NOMO-1 (cell line): ENCODE measurements around the gene DHX34.
"Not testable (repeated sequence)": the region's sequence is repeated elsewhere in the genome, so short reads cannot be mapped to it uniquely, and the experiment has no call there.

ENCODE experiments used
- DNase-seq, 2 experiments: peaks; one replicate each; lab custom pipeline; 2025; ENCODE audit not compliant: unreplicated experiment in 2 of 2; lab: John Stamatoyannopoulos, UW

The DHX34 gene

GRCh38 chr19:47388721-47389120 lies 39.6 kb downstream of the DHX34 start:
- DNase-seq: peak in 1 of 2 experiments; percentile 68

DNA sequence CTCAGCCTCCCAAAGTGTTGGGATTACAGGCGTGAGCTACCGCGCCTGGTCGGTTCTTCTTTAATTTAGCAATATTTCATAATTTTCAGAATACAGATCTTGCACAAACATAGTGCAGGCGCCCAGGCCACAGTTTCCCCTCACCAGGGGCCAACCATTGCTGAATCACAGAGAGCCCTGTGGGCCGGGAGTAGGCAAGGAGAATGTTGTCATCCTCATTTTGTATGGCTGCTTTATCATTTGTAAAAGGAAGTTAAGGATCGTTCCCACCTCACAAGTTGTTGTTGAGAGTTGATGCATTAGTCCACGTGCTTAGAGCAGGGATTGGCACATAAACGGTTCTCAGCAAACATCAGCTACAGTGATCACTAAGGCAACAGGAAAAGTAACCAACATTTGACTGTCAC lies 40.0 kb downstream of the DHX34 start:
- DNase-seq: peak; percentile 97 to 98

DNA sequence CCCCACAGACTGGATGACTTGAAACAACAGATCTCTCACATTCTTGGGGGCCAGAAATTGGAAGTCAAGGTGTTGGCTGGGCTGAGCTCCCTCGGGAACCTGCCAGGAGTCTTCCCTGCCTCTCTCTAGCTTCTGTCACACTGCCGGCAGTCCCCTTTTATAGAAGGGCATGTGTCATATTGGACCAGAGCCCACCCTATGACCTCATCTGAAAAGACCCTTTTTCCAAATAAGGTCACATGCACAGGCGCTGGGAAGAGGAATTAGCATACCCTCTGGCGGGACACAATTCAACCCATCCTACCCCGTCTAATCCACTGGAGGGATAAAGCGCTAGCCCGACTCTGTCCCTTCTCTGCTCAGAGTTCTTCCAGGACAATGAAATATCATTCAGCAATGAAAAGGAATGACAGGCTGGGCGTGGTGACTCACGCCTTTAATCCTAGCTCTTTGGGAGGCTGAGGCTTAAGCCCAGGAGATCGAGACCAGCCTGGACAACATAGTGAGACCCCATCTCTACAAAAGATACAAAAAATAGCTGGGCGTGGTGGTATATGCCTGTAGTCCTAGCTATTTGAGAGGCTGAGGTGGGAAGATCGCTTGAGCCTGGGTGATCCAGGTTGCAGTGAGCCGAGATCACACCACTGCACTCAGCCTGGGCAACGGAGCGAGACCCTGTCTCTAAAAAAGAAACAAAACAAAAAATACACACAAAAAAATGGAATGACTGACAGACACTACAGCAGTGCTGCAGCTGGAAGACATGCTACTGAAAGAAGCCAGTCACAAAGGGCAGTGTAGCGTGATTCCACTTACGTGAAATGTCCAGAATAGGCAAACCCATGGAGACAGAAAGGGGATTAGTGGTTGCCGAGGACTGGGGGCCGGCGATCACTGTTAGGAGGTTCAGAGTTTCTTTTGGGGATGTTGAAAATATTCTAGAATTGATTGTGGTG lies 41.7 kb downstream of the DHX34 start:
- no peak for DNase-seq

DNA sequence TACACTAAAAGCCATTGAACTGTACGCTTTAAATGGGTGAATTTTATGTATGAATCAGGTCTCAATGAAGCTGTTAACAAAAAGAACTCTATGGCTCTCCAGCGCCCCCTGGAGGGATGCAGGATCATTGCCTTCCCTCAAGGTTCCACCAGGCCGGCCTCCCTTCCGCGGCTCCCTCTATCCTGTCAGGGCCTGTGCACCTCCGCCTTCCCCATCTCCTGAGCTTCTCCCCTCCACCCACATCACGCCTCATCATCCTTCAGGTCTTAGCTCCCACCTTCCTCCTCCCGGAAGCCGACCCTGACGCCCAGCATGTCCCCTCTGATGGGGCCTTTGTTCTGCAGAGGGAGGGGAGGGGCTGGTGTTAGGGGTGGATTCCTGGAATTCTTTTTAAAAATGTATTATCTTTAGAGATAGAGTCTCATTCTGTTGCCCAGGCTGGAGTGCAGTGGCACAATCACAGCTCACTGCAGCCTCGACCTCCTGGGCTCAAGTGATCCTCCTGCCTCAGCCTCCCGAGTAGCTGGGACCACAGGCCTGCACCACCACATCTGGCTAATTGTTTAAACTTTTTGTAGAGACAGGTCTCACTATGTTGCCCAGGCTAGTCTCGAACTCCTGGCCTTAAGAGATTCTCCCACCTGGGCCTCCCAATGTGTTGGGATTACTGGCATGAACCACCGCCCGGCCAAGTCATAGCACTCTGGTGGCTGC lies 42.6 kb downstream of the DHX34 start:
- peak; percentile 51 to 74 for DNase-seq

DNA sequence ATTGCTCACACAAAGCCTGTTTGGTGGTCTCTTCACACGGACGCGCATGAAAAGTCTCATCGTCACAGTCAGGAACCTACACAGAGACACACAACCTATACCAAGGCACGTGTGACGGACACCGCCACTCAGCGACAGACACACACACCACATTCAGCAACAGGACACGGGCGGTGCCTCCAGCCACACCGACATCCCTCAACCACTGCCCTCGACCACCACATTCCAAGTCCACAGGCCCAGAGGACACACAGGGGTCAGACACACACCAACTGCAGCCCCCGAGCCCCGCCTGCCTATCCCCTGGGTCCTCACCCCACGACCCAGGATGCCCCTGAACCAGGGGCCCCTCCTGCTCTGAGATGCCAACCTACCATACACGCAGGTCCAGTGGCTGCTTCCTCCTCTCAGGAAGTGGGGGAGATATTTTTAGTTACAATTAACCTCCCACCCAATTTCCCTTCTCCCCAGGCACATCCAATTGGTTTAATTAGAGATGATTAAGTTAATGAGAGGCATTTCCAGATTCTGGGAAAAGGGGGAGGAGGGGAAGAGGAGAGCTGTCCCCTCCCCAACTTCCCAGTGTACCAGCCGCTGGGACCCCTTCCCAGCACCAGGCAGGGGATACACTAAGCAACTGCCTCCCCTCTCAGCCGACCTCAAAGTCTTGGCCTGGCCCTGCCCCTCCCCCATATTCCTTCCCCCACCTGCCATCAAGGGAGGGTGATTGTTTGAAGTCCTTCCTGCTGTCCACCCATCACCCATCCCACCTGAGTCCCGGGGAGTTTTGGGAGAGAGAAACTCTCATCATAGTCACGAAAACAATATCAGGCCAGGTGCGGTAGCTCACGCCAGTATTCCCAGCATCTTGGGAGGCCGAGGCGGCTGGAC lies 49.8 kb downstream of the DHX34 start:
- DNase-seq: no peak

DNA sequence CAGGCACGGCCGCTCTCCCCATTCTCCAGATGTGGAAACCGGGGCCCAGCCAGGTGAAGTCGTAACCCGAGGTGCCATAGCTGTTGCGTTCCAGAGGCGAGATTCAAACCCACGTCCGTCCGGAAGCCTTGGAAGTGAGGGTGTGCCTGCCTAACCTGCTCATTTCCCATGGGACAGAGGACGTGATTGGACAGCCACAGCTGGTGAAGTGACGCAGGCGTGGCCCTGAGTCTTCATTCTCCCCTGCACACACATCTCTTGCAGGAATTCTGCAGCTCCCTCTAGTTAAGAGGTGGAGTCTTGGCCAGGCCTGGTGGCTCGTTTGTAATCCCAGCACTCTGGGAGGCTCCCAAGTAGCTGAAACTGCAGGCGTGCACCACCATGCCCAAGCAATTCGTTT lies 53.4 kb downstream of the DHX34 start:
- DNase-seq: no peak

DNA sequence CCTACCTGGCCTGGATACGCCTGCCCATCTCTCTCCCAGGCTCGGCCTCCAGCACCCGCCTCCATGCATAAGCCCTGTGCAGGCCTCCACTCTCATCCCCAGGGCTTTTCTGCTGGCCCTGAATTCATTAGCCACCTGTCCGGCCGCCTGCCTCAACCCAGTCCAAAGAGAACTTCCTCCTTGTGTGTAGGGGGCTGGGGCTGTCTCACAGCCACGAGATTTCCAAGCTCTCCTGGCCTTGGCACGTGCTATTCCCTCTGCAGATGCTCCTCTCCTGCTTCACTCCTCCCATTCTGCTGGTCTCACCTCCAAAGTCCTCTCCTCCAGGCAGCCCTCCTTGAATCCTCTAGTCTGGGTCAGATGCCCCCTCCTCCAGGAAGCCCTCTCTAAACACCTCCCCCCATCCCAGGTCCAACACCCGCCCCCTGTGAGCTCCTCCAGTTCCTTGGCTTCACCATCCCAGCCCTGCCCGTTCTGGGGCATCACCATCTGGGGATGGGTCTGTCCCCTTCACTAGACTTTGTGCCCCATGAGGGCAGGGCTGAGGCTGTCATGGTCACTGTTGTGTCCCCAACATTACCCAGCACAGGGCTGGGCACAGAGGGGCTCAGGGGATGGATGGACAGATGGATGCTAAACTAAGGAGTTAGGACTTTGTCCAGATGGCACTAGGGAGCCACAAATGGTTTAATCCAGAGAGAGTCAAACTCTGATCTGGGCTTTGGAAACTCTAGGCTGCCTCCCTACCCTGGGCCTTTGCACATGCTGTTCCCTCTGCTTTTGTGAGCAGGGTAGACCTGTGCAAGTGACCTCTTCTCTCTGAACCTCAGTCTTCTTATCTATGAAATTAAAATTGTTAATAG lies 55.5 kb downstream of the DHX34 start:
- no peak for DNase-seq

DNA sequence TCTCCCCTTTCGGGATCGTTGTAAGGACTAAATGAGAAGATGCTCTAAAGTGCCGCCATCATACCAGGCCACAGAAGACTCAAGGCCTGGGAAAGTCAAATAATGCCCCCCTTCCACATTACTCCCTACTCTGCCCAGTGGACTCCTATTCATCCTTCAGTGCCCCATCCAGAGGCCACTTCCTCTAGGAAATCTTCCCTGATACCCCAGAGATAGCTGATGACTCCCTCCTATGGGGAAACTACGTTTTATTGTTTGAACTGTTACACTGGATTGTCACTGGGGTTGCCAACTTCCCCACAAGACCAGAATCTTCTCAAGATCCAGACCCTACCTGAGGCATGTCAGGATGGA lies 56.1 kb downstream of the DHX34 start:
- DNase-seq: no peak

- DNase-seq: no peak
Observed at GRCh38 chr19:47405854-47406417, 56.8 kb downstream of the DHX34 start.

DNA sequence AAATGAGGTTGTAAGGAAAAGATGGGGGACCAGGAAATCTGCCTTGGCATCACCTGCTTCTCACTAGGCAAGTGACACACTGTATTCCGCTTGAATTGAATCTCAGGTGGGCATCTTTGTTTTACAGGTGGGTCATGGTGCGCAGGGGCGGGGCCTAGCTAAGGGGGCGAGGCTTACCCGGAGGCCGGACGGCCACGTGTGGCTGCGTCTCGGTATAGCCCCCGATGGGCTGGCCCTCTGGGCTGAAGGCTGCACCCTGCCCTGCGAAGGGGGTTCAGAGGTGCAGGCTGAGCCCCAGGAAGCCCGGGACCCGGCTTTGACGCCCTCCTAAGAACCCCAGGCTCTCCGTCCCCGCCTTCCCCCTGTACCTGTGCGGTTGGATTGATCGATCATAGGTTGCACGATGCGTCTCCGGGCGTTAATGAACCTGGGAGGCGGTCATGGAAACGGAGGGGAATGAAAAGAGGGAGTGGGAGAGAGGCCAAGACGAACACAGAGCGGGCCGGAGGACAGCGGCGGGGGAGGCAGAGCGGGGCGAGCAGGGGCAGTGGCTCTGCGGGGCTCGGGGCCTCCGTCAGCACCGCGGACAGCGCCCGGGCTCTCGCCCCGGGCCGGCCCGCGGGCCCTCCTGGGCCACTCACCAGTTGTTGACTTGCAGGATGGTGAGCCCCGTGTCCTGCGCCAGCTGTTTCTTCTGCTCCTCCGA lies 57.7 kb downstream of the DHX34 start:
- peak in 1 of 2 experiments; percentile 12 for DNase-seq

- no peak for DNase-seq
Observed at GRCh38 chr19:47407417-47407774, 58.3 kb downstream of the DHX34 start.

GRCh38 chr19:47408156-47408938 lies 59.2 kb downstream of the DHX34 start:
- DNase-seq: no peak

GRCh38 chr19:47411101-47411500 lies 62.0 kb downstream of the DHX34 start:
- no peak for DNase-seq

DNA sequence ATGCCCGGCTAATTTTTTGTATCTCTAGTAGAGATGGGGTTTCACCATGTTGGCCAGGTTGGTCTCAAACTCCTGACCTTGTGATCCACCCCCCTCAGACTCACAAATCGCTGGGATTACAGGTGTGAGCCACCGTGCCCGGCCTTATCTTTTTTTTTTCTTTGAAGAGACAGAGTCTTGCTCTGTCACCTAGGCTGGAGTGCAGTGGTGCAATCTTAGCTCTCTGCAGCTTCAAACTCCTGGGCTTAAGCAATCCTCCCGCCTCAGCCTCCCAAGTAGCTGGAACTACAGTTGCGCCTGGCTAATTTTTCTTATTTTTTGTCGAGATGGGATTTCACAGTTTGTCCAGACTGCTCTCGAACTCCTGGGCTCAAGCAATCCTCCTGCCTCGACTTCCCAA lies 62.6 kb downstream of the DHX34 start:
- not testable (repeated sequence) for DNase-seq

DNA sequence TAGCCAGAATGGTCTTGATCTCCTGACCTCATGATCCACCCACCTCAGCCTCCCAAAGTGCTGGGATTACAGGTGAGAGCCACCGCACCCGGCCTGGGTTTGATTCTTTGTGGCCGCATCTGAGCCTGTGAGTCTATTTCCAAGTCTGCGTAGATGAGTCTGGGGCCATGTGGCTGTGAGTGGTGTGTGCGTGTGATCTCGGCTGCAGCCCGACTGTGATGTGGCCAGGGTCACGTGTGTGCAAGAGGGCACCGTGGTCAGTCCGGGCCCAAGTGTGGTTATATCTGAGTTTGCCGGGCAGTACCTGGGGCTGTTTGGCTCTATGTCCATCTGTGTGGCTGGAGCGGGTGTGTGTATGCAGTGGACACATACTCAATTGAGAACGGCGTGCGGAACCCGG lies 64.8 kb downstream of the DHX34 start:
- DNase-seq: no peak

- DNase-seq: no peak
Observed at GRCh38 chr19:47414469-47414868, 65.4 kb downstream of the DHX34 start.

DNA sequence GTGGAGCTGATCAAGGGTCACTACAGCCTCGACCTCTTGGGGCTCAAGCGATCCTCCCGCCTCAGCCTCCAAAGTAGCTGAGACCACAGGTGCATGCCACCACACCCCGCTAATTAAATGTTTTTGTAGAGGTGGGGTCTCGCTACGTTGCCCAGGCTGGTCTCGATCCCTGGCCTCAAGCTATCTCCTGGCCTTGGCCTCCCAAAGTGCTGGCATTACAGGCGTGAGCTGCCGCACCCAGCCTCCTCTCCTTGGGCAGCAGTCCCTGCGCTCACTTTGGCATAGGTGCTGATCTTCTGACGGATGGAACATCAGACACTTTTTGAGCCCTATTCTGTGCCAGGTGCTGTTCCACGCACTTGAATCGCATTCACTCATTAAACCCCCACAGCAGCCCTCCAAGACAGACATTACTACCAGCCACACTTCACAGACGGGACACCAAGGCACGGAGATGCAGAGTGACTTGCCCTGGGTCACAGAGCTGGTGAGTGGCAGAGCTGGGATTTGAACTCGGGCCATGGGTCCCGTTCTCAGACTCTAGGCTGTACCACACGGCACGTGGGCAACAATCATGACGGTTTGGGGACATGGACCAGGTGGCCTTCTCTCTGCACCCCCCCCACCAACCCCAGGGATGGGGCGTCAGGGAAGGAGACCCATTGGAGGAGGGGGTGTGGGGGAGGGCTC lies 67.0 kb downstream of the DHX34 start:
- no peak for DNase-seq

GRCh38 chr19:47416643-47416985 lies 67.5 kb downstream of the DHX34 start:
- DNase-seq: no peak
